Measurements from ENCODE around the gene ARPC1B. TPM values are rescaled to one million over a fixed set of nuclear protein-coding genes. Genes with fewer than 3 reads are reported as not detected.

ARPC1B gene
- total and polyA plus RNA-seq, 10 donors, result 302 to 758 (median 418) TPM

DNA sequence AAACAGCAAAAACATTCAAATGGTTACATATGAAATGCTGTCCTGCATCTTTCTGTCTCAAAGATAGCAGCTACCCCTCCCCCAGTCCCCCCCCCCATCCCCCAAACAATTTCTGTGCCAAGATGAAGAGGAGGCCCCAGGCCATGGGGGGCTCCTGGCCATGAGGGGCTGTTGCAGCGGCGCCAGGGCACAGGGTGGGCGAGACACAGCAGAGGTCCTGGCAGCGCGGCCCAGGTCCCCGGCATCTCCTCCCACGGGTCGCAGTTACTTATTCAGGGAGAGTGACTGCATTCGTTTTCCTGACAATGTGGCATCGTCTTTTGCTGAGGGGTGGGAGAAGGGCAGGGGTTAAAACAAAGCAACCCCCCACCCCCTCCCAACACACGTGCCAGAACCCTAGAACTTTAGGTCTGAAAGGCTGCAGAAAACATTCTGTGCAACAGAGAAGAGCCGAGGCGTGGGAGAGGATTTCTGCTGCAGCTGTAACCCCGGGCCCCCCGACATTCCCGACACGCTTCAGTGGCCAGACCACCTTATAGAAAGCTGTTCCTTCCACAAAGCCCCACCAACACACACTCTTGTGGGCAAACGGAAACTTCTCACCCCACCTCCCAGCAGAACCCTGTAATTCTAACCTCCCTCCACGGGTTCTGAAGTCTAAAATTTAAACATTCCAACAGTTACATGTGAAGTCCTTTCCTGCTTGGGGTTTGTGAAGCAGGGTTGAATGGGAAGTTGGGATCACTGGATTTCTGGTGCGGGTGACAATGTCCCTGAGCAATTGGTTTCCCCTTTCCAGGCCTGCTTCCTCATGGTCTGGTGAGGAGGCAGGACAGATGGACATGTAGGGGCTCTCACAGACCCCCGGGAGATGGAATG lies 22.1 kb downstream of the ARPC1B start:
- WGBS, 5 donors, result 77 to 84% (median 83%) methylated on average over 17 to 21 of the region's 21 CpGs
- no peaks in the 10 kb centered on the region for H3K9me3 ChIP-seq
- intact Hi-C loops (cut with DNase I; ENCODE audit: low total_unique reads), result no loop called here
- H3K27me3 ChIP-seq (replicated peaks in 1 of 7), result no peaks in the 10 kb centered on the region
- peaks cover 0 to 100% (median 90%) of the 10 kb centered on the region in 6 donors for H3K36me3 ChIP-seq
- TF ChIP-seq POLR2AphosphoS5 (IDR thresholded peaks at IDR 0.05) (peak in 1 of 3 donors; percentile 70), POLR2A (IDR thresholded peaks at IDR 0.05) (no peak)
- TF ChIP-seq, protein P1, sequence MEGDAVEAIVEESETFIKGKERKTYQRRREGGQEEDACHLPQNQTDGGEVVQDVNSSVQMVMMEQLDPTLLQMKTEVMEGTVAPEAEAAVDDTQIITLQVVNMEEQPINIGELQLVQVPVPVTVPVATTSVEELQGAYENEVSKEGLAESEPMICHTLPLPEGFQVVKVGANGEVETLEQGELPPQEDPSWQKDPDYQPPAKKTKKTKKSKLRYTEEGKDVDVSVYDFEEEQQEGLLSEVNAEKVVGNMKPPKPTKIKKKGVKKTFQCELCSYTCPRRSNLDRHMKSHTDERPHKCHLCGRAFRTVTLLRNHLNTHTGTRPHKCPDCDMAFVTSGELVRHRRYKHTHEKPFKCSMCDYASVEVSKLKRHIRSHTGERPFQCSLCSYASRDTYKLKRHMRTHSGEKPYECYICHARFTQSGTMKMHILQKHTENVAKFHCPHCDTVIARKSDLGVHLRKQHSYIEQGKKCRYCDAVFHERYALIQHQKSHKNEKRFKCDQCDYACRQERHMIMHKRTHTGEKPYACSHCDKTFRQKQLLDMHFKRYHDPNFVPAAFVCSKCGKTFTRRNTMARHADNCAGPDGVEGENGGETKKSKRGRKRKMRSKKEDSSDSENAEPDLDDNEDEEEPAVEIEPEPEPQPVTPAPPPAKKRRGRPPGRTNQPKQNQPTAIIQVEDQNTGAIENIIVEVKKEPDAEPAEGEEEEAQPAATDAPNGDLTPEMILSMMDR (IDR thresholded peaks at IDR 0.05 in 8 of 11, conservative IDR thresholded peaks at IDR 0.05 in 3 of 11), result no peak
- no peak overlapping the region for H3K4me3 ChIP-seq
- no peak for DNase-seq
- peak overlapping the region in 2 of 8 donors; percentile 29 to 60 for H3K27ac ChIP-seq
- H3K4me1 ChIP-seq, result peaks cover 16 to 47% (median 24%) of the 10 kb centered on the region in 6 donors

DNA sequence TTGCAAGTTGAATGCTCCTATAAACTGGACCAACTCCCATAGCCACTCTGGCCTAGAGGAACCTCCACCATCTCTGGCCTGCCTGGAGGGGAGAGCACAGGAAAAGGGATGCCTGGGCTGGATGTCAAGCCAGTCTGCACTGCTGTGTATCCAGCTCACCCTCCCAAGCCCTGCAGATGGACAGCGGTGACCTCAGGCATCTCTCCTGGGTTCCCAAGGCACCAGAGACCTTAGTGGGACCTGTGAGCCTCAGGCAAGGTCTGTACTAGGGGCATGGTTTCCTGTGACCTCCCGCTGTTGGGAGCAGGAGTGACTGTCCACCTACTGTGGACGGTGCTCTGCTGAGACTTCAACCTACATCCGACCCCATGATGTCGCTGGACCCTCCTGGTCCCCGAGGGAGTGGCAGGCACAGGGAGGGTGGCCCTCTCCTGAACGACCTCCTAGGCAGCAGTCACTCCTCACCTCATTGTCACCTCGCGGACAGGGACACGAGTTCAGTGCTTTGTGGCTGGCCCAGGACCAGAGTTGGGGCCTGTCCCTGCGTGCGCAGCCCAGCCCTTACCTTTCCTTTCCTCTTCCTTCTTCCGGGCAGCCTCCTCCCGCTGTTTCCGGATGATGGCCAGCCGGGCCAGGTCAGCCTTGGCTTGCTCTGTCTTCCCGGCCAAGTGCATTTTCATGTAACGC lies 22.9 kb downstream of the ARPC1B start:
- Histone ChIP-seq H3K9me3 (no peaks in the 10 kb centered on the region), H3K27me3 (replicated peaks in 1 of 7) (no peaks in the 10 kb centered on the region), H3K27ac (peak overlapping the region in 2 of 8 donors; percentile 29 to 60), H3K36me3 (peaks cover 0 to 100% (median 92%) of the 10 kb centered on the region in 6 donors), H3K4me3 (no peak overlapping the region), H3K4me1 (peaks cover 11 to 39% (median 17%) of the 10 kb centered on the region in 6 donors)
- WGBS, 5 donors, result 81 to 90% (median 84%) methylated on average over 15 to 18 of the region's 18 CpGs
- TF ChIP-seq POLR2AphosphoS5 (IDR thresholded peaks at IDR 0.05) (peak; percentile 44 to 86 (median 68)), POLR2A (IDR thresholded peaks at IDR 0.05) (no peak)
- TF ChIP-seq, protein P1 (IDR thresholded peaks at IDR 0.05 in 8 of 11, conservative IDR thresholded peaks at IDR 0.05 in 3 of 11), result no peak
- no peak for DNase-seq
- intact Hi-C loops (cut with DNase I; ENCODE audit: low total_unique reads), result no loop called here

DNA sequence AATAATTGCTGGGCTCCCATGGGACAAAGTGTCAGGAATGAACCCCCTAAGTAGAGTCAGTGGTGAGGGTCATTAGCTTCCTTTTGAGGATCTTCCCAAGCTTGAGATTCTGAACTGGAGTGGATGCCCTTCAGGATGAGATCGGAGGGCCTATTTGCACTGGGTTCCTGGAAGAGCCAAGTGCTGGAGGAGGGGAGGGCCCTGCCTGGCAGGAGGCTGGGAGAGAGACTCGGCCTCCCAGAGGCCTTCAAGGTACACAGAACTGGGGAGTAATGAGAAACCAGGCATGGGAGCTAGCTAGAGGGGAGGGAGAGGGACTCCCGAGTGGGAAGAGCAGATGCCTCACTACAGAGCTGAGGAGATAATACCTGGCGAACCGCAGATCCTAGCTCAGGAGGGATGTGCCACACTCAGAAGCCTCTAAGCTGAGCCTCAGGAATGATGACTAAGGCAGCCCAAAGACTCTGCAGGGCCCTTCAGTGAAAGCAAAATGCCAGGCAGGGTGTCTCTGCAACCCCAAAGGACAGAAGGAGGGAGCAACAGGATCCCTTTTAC lies 24.4 kb downstream of the ARPC1B start:
- no peak for DNase-seq
- Histone ChIP-seq H3K27me3 (replicated peaks in 1 of 7) (no peaks in the 10 kb centered on the region), H3K4me3 (no peak overlapping the region), H3K9me3 (no peaks in the 10 kb centered on the region), H3K4me1 (peaks cover 0 to 29% (median 3%) of the 10 kb centered on the region in 6 donors), H3K36me3 (peaks cover 0 to 100% (median 98%) of the 10 kb centered on the region in 6 donors), H3K27ac (peak overlapping the region in 5 of 8 donors; percentile 4 to 60 (median 9))
- 76 to 90% (median 85%) methylated on average over 5 of the region's 5 CpGs for WGBS, 5 donors
- intact Hi-C loops (cut with DNase I; ENCODE audit: low total_unique reads), result no loop called here
- TF ChIP-seq POLR2AphosphoS5 (IDR thresholded peaks at IDR 0.05), result peak in 2 of 3 donors; percentile 19 to 38
- TF ChIP-seq, protein P1 (IDR thresholded peaks at IDR 0.05 in 8 of 11, conservative IDR thresholded peaks at IDR 0.05 in 3 of 11), result no peak
- TF ChIP-seq POLR2A (IDR thresholded peaks at IDR 0.05), result no peak
